ENCODE results near the gene SNX8. TPM values are rescaled to one million over a fixed set of nuclear protein-coding genes. Genes with fewer than 3 reads are reported as not detected.

Gene SNX8
- total RNA-seq, 2 donors from 2014 or later = 20.0 to 23.0 TPM

- no peak overlapping the region for H3K27ac ChIP-seq
- TF ChIP-seq CTCF (IDR thresholded peaks at IDR 0.05) = no peak
- H3K9me3 ChIP-seq = no peaks in the 10 kb centered on the region
- H3K36me3 ChIP-seq = peaks cover 20% of the 10 kb centered on the region
- no peak overlapping the region for H3K4me3 ChIP-seq
- H3K4me1 ChIP-seq = peaks cover 0 to 64% of the 10 kb centered on the region in 2 donors
- no peaks in the 10 kb centered on the region for H3K27me3 ChIP-seq
- DNase-seq (ENCODE audit: low spot score) = no peak
Observed at GRCh38 chr7:2357571-2357970, 43.3 kb upstream of the SNX8 start.

GRCh38 chr7:2357165-2357564 is 42.9 kb upstream of the SNX8 start:
- Histone ChIP-seq H3K4me3 (no peak overlapping the region), H3K4me1 (peaks cover 0 to 64% of the 10 kb centered on the region in 2 donors), H3K36me3 (peaks cover 16% of the 10 kb centered on the region), H3K9me3 (no peaks in the 10 kb centered on the region), H3K27me3 (no peaks in the 10 kb centered on the region), H3K27ac (no peak overlapping the region)
- DNase-seq (ENCODE audit: low spot score) = no peak
- no peak for TF ChIP-seq CTCF (IDR thresholded peaks at IDR 0.05)

GRCh38 chr7:2355705-2356008 is 41.4 kb upstream of the SNX8 start:
- H3K27me3 ChIP-seq = no peaks in the 10 kb centered on the region
- peaks cover 0 to 59% of the 10 kb centered on the region in 2 donors for H3K4me1 ChIP-seq
- H3K4me3 ChIP-seq = peak overlapping the region; percentile 92 to 98
- TF ChIP-seq CTCF (IDR thresholded peaks at IDR 0.05) = no peak
- peaks cover under 1% of the 10 kb centered on the region for H3K36me3 ChIP-seq
- H3K27ac ChIP-seq = peak overlapping the region in 1 of 2 donors; percentile 100
- no peaks in the 10 kb centered on the region for H3K9me3 ChIP-seq
- no peak for DNase-seq (ENCODE audit: low spot score)

GRCh38 chr7:2354939-2355704 is 40.9 kb upstream of the SNX8 start:
- TF ChIP-seq CTCF (IDR thresholded peaks at IDR 0.05) = no peak
- Histone ChIP-seq H3K36me3 (no peaks in the 10 kb centered on the region), H3K27me3 (no peaks in the 10 kb centered on the region), H3K27ac (peak overlapping the region; percentile 97 to 100), H3K4me1 (peaks cover 0 to 53% of the 10 kb centered on the region in 2 donors), H3K9me3 (no peaks in the 10 kb centered on the region), H3K4me3 (peak overlapping the region; percentile 92 to 98)
- DNase-seq (ENCODE audit: low spot score) = no peak

GRCh38 chr7:2354186-2354938 is 40.1 kb upstream of the SNX8 start, which contains the start of gene EIF3B:
TSS of gene EIF3B (plus strand) at chr7:2354827. CDS start at chr7:2354922, 95 bp downstream.
- DNase-seq (ENCODE audit: low spot score) = peak; percentile 89
- no peaks in the 10 kb centered on the region for H3K27me3 ChIP-seq
- no peaks in the 10 kb centered on the region for H3K36me3 ChIP-seq
- TF ChIP-seq CTCF (IDR thresholded peaks at IDR 0.05) = no peak
- H3K4me1 ChIP-seq = peaks cover 0 to 46% of the 10 kb centered on the region in 2 donors
- H3K4me3 ChIP-seq = peak within 1 kb of the TSS; percentile 92 to 98
- no peaks in the 10 kb centered on the region for H3K9me3 ChIP-seq
- H3K27ac ChIP-seq = peak within 1 kb of the TSS; percentile 97 to 100
